HT1080 (cell line): ENCODE data around the gene MAGI1. TPM values are rescaled to one million over a fixed set of nuclear protein-coding genes. Genes with fewer than 3 reads are reported as not detected.
"Not testable (repeated sequence)": the region's sequence is repeated elsewhere in the genome, so short reads cannot be mapped to it uniquely, and the experiment has no call there.

Source experiments
- DNase-seq: peaks from one replicate; pipeline ENCODE4 v3.0.0-alpha.2; 2015; ENCODE audit warnings: low read depth
- total RNA-seq: library from RNA; depleted of rRNA; stranded (reverse); fragments of >200 nt; shearing (Covaris generic); gene quantifications from 2 replicates; pipeline ENCODE4 v1.2.3, GENCODE V29; 2014

The MAGI1 gene
- total RNA-seq, 1 experiment from 2014 or later: 15.2 TPM

DNA sequence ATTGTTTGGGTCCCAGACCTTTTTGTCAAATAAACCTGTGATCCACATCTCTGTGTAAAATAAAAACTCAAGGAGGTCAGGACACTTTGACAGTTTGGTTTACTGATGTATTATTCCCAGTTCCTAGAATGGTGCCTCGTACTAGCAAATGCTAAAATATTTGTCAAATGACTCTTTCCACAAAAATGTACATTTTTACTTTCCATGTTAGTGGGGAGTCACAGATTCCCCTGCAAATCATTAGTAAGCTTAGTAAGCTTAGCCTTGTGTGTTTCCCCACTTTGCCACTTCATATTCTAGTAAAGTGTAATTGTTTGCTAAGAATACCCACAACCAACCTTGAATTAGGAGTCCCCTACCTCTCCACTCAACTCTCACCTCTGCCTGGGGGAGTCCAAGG lies 2.4 kb upstream of the MAGI1 start:
- DNase-seq: peak; percentile 16

DNA sequence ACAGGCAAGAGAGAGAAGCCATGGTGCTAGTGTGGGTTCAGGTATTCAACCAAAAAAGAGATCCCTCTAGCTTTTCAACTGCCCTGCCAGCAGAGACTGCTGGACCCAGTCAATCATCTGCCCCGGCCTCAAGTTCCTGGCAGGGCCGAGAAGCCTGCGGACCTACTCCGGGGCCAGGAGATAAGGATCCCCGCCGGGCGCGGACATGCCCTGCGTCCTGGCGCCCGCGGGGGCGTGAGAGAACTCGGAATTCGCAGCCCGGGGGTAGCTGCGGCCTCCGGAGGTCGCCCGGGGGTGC lies 821 bp upstream of the MAGI1 start:
- DNase-seq: no peak

GRCh38 chr3:66038384-66038725 lies 363 bp downstream of the MAGI1 start:
- no peak for DNase-seq

- DNase-seq: peak; percentile 3
These were observed 740 bp downstream of the MAGI1 start for GRCh38 chr3:66037986-66038369.

DNA sequence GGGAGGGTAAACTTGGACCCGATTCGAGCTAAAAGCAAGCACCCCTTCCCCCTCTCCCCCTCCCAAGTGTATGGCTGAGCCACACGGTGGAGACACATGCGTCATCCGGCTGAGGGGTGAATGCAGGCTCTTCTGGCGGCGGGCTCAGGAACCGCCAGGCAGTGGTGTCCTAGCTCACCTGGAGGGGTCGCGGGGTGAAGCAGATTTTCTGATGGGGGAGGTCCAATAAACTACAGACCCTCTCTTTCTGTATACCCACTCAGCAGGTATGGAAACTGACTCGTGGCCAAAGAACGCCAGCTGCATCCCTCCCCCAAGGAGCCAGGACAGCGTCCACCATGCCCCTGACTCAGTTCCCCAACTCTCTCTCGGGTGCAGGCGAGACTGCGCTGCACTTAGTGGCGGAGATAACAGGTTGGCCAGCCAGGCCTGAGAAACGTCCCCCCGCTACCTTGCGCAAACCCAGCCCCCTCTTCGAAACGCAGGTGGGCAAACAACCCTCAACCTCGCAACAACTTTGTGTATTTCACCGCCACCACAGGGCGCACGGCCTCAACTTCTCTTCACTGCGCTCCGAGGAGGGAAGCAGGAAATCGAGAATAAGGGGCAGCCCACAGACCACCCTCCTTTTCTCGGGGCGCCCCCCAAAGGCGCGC lies 1.3 kb downstream of the MAGI1 start:
- DNase-seq: peak; percentile 62

DNA sequence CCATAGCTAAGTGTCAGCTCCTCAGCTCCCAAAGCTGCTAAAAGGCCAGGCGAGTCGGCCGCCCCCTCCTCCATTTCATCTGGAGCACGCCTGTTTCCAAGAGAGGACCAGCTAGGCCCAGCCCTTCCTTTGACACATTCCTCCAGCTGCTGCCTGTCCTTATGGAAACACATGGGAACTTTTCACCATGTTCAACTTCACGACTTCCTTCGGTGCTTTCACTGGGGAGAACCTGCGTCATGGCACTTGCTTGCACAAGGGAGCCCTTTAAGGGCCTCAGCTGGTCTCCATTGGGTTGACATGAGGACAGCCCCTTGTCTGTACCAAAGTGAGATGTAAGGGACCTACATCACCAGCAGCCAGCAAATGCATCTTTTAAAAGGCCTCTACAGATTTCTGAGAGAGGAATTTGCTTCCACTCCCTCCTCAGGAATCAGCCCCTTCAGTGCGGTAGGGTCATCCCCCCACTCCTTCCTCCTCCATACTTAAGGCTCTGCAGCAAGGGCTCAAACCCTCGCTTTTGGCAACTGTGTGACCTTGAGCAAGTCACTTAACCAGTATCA lies 2.1 kb downstream of the MAGI1 start:
- peak; percentile 14 for DNase-seq

- DNase-seq: no peak
These were observed 2.8 kb downstream of the MAGI1 start for GRCh38 chr3:66035763-66036477.

DNA sequence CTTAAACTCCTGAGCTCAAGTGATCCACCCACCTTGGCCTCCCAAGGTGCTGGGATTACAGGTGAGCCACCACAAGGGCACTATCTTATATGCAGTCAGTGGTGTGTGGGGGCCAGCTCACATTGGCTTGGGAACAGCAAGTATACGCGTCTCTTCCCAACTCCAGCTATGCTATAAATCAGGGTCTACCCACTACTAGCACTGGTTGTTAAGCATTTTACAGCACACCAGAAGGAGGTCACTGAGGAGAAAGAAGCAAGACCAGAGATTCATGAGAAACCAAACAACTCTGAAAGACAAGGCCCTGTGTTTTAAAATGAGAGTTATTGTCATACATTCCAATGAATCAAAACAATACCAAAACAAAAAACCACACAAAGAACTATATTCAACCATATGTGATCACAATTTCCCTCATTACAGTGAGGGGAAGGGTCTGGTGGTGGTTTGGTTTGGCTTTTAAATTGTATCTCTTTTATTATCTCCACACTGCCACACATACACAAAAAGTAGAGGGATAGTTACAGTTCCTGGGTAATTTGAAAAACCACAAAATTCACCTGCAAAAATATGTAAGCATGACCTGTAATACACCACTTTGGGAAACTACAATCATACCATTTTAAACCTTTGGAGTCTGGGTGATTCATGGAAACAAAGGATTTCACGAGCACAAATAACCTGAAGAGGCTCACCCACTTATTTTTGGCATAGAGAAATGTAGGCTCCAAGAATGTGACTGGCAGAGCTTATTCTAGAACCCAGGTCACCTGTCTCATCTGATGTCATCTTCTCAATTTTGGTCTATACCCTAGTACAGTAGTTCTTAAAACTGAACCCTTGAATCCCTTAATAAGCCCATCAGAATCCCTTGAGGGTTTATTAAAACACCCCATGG lies 5.2 kb downstream of the MAGI1 start:
- no peak for DNase-seq

DNA sequence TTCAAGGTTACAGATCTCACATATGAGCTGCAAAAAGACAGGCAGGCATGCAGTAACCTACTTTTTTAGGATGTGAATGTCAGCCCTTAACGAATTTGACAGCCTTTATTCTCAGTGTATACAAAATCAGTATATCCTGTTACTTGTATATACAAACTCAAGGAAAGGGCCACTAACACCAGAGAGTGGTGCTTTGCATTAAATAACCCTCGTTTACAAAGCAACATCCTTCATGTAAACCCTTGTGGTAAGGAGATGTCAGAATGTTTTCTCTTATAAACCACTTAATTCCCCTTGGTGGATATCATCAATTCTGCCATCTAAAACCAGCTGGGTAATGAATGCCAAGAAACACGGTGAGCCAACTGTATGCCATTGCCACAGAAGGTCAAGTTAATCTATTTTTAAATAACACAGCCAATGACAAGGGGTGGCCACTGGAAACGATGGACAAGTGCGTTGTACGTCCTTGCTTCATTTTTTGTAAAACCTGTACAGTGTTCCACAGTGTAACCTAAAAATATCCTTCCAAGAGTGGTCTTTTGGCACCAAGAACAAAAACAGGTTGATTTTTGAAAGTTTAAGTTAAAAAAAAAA lies 7.5 kb downstream of the MAGI1 start:
- DNase-seq: no peak

- DNase-seq: peak; percentile 3
These were observed 9.3 kb downstream of the MAGI1 start for GRCh38 chr3:66029443-66029842.

- no peak for DNase-seq
These were observed 9.7 kb downstream of the MAGI1 start for GRCh38 chr3:66029014-66029413.

- DNase-seq: no peak
These were observed 10.3 kb downstream of the MAGI1 start for GRCh38 chr3:66028457-66028856.

GRCh38 chr3:66027099-66027498 lies 11.6 kb downstream of the MAGI1 start:
- not testable (repeated sequence) for DNase-seq

- no peak for DNase-seq
These were observed 14.9 kb downstream of the MAGI1 start for GRCh38 chr3:66023738-66024385.

DNA sequence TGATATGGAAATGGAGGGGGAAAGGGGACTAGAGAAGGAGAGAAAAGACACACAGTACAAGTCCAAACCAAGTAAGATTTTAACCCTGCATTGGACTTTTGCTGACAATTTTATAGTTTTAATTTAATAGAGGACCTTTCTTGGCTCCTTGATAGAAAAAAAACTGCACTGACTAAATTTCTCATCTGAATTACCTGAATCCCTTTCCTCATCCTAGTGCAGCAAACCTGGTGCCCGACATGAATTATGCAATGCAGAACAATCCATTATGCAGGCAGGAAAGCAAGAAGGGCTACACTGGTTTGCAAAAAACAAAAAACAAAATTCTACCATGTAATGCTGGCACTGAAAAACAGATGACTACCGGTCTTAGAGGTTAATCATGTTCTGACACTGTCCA lies 15.5 kb downstream of the MAGI1 start:
- no peak for DNase-seq

- peak; percentile 77 for DNase-seq
These were observed 17.0 kb downstream of the MAGI1 start for GRCh38 chr3:66021731-66022131.

- no peak for DNase-seq
These were observed 18.8 kb downstream of the MAGI1 start for GRCh38 chr3:66019896-66020295.

GRCh38 chr3:66018057-66019033 lies 20.4 kb downstream of the MAGI1 start:
- DNase-seq: no peak

- no peak for DNase-seq
These were observed 21.1 kb downstream of the MAGI1 start for GRCh38 chr3:66017591-66017990.

DNA sequence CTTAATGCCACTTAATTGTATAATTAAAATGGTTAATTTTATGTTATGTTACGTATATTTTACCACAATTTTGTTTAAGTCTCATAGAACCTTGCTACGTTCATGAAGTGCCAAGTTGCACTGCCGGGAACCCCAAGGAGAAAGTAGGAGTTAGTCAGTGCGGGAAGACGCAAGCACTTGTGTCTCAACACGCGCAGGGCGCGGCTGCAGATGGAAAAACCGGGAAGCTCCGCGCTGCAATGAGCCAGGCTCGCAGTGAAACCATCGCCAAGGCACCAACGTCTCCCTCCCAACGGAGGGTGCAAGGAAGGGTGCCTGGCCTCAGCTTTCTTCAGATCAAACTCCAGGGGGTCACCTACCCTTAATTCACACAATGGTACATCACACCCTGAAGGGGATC lies 21.6 kb downstream of the MAGI1 start:
- no peak for DNase-seq
